Fibroblast of lung (primary cell): ENCODE measurements around the gene RERE.

Experiments used
- CTCF ChIP-seq, 2 donors: IDR thresholded peaks in 1 of 2; conservative IDR thresholded peaks in 1 of 2; 1 replicate in 1 of 2; 2 replicates in 1 of 2; pipeline ENCODE4 v1.5.1; 2011 to 2012; ENCODE audit warnings: low read length in 2 of 2, control low read depth in 1 of 2, inconsistent platforms in 1 of 2, low read depth in 1 of 2, mild to moderate bottlenecking in 1 of 2
- EZH2 ChIP-seq: IDR thresholded peaks from 2 replicates; pipeline ENCODE4 v1.5.1; 2012; ENCODE audit warnings: low read length, control low read depth, mild to moderate bottlenecking; ENCODE audit errors: missing control alignments

- TF ChIP-seq CTCF (conservative IDR thresholded peaks at IDR 0.05 in 1 of 2, IDR thresholded peaks at IDR 0.05 in 1 of 2; ENCODE audit: low read depth in 1 of 2, low read length in 2 of 2) (no peak), EZH2 (no peak)
These were observed 226.6 kb downstream of the RERE start for GRCh38 chr1:8590721-8591351.
